Measurements from ENCODE around the gene UBE2O.

Gene UBE2O

DNA sequence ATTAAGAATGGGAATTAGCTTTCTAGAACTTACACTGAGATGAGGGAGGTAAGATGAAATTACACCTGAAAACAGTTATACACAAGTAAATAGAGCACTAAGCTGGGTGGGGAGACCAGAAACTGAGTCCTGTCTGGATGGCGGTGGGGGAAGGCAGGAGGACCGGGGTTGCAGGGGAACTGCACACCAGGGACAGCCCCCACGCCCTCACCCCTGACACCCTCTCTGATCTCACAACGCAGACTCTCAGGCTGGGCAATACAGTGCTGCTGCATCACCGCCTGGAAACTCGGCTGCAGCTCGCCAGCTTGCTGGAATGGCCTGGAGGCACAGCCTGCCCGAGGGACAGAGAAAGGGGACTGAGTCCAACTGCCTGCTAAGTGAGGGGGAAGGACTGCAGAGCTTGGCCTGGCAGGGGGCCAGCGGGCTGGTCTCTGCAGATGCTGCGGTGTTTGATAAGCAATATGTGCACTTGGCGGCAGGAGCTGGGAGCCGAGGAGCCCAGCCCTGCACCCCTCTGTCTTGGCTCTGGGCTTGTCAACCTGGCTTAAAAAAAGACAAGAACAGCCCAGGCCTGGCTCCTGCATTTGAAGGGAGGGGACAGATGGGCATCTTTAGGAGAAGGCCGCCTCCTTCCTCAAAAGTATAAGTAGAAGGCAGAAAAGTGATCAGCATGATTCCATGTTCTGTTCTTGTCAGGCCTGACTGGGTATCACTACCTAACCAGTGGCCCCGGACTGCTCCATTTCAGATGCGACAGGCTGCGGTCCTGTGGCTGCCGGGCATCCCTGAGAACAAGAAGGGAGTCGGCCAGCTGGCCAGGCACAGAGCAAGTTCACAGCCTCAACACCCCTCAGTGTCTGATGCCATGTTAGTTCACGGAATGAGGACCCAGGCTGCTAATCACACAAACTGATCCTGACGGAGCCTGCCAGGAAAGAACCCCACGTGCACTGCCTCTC is 38.3 kb downstream of the UBE2O start:
- DNase-seq, result peak; percentile 49

DNA sequence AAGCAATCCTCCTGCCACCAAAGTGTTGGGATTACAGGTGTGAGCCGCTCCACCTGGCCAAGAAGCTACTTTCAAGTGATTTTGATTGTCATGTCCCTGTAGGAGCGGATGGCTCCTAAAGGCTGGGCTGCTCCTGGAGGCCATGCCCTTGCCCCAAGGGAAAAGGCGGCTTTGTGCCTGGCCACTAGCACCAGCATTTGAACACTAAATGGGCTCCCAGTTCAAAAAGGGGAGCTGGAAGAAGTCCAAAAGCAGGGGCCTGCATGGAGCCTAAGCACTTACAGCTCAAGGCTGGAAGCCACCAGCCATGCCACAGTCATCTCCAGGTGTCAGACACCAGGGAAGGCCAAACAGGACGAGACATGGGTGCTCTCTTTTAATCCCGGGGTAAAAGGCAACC is 41.7 kb downstream of the UBE2O start:
- no peak for DNase-seq

GRCh38 chr17:76410328-76410965 is 42.5 kb downstream of the UBE2O start:
- DNase-seq, result no peak

GRCh38 chr17:76408037-76408849 is 44.7 kb downstream of the UBE2O start:
- DNase-seq, result peak; percentile 28

DNA sequence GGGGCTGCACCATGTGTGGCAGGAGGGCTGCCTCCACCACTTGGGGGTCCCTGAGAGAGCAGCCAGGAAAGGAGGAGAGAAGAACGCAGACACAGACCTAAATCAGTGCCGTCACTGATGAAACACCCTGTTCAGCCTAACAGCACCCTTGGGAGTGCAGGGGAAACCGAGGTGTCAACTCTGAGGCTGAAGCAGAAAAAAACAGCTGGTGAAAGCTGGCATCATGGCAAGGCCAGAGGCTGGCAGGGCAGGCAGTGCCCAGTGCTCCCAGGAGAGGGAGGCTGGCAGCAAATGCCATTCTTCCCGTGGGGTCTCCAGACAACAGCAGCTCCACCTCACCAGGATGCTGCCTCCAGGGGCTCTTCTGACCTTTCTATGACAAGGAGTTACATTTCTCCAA is 45.4 kb downstream of the UBE2O start:
- DNase-seq, result no peak

DNA sequence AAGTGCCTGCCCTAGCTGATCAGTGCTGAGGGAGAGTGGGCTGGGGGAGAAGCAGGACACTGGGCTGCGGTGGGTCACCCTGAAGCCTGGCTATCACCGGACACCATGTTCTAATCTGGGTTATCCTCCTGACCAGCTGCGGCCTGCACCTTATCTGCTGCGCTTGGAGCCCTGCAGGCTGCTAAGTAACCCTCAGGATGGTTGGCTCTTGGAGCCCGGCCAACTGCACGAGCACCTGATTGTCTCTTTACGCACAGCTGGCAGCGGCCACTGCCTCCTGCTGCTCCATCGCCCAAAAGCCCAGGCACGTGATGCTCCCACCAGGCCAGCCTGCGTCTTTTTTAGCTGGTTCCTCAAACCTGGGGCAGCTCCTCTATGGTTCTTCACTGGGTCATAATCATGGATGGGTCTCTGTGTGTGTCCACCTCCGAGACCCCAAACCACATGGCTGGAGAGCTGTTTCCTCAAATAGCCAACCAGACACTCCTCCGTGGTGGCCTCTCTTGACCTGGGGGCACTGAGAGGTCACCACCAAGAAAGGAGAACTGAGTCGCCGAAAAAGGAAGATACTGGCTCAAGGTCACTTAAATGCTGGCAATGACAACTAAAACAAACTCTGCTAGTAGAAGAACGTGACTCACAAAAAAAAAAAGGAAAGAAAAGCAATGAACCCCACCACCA is 46.8 kb downstream of the UBE2O start:
- DNase-seq, result no peak

DNA sequence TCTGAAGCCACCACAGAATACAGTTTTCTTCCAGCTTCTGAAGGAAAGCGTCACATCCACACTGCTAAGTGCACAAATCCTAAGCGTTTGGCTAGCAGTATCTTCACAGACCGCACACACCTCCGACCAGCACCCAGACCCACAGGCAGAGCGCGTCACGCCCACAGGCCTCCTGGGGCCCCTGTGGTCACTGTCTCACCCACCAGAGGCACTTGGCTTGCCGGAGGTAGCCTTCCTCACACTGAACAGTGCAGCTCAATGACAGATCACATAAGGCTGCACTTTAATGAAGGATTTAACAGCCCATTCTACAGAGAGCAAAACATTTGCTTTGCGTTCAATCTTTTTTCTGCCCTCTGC is 47.4 kb downstream of the UBE2O start:
- no peak for DNase-seq

GRCh38 chr17:76404976-76405563 is 47.9 kb downstream of the UBE2O start:
- no peak for DNase-seq

DNA sequence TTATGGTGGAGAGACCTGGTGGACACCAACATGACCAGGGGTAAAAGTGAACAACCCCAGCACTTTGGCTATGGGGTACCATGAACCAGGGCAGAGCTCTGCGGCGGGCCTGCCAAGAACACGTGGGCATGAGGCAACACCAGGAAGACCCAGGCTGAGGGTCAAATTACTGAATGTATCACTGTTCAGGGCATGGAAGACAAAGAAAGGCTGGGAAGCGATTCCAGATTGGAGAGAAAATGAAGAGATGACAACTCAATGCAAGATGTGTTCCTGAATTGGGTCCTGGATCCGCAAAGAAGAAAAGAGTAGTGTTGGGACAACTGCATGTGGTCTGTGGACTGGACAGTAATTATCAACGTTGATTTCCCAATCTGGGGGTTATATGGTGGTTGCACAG is 48.7 kb downstream of the UBE2O start:
- no peak for DNase-seq

DNA sequence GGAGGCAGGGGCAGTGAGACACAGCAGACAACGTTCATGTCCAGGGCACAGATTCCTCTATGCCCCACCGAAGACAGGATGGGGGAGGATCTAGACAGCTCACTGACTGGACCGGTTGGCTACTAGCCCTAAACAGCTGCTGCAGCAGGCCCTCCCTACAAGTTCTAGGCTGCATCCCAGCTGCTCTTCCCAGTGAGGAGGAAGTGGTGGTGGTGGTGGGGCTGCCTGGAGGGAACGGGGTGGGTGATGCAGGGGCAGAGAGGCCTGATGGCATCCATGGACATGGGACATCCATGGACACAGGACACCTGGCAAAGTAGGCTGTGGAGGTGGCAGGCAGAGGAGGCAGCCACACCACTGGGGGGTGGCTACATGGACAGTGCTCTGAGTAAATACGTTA is 50.2 kb downstream of the UBE2O start:
- DNase-seq, result no peak

DNA sequence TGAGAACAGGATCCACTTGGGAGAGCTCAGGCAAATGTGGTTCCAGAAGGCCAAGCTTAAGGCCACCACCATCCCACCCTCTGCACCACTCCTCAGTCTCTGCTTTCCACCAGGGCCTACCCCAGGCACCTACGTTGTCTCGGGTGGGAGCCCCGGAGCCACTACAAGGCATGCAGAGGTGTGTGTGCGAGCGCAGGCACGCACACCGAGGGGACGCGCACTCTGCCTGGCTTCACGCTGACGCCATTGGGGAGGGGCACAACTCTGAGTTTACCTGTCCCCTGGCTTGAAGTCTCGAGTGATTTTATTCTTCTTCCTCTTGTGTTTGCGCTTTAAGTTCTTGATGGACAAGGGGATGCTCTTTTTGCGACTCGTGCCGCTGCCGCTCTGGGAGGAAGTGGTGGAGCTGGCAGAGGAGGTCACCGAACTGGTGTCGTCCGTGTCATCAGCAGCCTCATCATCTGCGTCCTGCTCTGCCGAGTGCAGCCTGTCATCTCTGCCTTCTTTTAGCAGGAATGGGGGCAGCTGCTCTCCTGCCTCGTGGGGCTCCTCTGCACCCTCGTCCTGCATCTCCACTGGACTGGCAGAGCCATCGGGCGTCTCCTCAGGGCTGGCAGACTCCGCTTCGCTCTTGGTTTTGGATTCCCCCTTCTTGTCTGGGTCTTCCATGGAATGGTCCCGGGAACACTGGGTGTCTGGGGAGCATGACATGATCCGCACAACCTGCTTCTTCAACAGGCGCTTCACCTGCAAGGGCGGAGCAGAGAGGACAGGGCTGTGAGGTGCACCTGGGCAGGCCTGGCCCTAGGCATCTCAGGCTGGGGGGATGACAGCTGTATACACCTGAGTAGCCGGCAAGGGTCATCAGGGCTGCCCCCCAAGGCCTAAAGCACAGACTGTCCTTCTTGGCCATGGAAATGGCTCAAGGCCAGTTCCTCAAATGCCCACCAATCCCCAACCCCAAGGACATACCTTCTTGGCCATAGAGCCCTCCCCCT is 53.5 kb downstream of the UBE2O start:
- no peak for DNase-seq

DNA sequence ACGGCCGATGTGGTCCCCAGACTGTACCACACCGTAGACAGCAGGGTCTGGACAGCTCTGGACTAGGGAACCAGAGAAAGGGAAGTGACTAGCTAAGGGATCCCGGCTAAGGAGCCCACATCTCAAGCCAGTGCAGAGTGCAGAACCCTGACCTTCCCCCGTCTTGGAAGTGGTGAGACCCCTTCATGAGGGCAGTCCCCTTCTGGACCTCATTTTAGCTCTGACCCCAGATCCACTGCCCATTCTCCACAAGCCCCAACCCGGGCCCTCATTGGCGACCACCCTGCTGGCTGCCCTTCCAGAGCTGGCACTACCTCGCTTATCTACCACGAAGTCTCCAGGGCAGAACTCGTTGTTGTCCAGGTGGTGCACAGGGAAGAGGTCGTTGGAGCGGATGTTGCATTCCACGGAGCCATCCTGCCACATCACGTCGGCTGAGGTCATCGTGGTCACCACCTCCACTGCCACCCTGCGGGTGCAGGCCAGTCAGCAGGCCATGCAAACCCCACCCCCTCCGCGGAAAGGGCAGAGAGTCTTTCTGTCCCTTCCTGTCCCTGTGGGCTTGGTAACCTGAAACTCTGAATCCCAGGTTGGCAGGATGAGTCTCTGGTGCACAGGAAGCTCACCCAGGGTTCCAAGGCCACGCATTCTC is 54.3 kb downstream of the UBE2O start:
- no peak for DNase-seq

GRCh38 chr17:76397687-76398522 is 55.0 kb downstream of the UBE2O start:
- peak; percentile 80 for DNase-seq

DNA sequence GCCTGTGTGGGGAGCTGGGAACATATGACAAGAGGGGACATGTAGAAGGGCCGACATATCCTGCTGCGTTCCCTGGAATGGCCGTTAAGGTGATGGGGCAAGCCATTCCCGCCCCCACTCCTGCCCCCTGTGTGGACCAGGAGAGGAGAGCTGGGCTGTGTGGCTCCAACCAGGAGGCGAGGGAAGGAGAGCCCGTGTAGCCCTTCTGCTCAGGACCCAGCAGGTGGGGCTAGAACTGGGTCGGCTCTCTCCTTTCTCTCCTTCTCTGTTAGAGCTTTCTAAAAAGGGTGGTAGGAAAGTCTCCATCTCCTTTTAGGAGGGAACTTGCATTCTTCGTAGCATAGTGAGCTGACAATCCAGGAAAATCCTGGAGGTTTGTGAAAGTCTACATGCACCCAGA is 55.8 kb downstream of the UBE2O start:
- DNase-seq, result no peak

GRCh38 chr17:76395980-76396379 is 57.0 kb downstream of the UBE2O start:
- DNase-seq, result no peak

- DNase-seq, result no peak
These were observed 58.8 kb downstream of the UBE2O start for GRCh38 chr17:76394166-76394565.

GRCh38 chr17:76391200-76391715 is 61.7 kb downstream of the UBE2O start:
- DNase-seq, result no peak

DNA sequence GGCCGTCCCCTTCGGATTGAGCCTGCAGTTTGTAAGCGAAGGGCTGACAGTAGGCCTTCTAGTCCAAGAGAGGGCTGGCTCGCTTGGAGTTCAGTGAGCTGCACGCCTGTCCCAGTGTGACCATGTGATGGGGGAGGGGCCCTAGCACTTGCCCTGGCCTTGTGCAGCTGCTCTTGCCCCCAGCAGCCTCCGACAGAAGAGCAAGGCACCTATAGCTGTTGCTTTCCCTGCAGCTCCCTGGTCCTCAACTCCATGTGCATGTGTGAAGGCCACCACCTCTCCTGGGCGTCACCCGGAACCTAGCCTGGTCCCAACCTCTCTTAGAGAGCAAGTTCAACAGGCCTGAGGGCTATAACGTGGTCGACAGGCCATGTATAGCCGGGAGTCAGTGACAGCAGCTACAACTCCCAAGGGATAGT is 62.9 kb downstream of the UBE2O start:
- DNase-seq, result no peak

Measured in fibroblast of skin of abdomen (primary cell).